ENCODE measurements around the gene ZBTB7C.

The ZBTB7C gene

DNA sequence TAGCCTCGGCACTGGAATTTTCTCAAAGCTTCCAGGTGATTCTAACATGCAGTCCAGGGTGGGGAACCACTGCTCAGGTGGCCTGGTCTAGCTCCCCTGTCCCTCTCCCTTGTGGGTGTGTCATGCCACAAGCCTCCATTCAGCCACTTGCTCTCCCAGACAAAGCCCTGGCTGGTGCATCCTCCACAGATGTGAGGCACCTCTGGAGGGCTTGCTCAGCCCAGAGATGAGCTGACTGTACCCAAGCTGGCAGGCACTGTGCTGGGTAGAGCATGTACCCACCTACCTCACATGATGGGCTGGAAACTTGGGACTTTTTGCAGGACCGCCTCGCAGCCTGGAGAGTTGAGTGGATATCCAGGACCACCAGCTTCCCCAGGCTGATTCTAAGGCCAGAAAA lies 88.1 kb downstream of the ZBTB7C start:
- DNase-seq: no peak

DNA sequence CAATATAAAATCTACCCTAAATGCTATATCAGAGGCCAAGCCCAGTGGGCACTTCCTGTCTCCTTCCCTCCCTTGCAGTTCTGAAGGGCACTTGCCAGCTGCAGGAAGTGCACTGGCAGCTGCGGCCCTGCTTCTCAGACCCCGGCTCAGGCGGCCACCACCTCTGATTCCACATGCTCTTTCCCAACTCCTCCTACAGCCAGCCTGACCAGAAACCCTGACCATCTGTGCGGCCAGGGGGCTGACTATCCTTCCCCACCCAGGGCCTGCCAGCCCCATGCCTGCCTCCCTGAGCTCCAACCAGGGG lies 88.6 kb downstream of the ZBTB7C start:
- no peak for DNase-seq

DNA sequence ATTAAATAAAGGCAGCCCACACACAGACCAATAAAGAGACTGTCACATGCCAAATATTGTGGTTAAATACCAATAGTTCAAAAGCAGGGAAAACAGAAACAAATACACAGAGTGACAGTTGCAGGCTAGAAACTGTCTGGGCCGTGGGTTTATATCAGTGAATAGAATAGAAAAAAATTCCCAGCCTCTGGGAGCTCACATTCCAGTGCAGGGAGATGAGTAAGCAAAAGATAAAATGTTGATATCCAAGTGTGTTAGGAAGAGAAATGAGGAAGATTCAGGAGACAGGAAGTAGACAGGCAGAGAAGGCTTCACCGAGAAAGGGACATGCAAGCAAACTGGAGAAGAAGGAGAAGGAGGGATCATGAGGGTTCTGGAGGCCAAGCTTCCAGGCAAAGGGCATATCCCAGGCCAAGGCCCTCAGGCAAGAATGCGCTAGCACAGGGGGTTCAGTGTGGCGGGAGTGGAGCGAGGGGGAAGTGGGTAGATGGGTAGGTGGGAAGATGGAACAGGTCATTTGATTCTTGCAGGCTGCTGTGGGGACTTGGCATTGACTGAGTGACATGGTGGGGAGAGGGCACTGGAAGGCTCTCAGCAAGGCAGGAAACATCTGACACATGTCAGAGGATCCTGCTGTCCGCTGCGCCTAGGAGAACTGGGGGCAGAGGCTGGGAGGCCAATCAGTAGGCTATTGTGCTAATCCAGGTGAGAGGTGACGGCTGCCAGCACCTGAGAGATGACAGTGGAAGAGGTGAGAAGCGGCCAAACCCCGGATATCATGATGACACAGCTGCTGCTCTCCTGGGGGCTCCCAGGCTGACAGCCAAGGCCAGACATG lies 89.2 kb downstream of the ZBTB7C start:
- no peak for DNase-seq

DNA sequence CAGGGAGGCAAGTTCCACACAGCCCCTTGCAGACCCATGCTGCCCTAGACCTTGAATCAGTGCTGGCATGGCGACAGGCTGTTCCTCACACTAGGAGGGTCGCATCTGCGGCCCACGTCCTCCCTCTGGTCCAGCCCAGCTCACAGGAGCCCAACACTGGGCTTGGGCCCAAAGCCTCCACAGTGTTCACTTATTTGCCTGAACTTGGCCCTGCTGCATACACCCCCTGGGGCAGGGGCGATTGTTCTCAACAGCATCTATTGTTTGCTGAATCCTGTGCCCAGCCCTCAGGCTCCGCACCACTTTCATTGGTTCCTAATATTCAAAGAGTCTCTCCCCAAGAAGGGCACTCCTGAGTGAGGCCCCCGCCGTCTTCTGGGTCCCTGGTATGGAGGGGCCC lies 90.7 kb downstream of the ZBTB7C start:
- DNase-seq: no peak

DNA sequence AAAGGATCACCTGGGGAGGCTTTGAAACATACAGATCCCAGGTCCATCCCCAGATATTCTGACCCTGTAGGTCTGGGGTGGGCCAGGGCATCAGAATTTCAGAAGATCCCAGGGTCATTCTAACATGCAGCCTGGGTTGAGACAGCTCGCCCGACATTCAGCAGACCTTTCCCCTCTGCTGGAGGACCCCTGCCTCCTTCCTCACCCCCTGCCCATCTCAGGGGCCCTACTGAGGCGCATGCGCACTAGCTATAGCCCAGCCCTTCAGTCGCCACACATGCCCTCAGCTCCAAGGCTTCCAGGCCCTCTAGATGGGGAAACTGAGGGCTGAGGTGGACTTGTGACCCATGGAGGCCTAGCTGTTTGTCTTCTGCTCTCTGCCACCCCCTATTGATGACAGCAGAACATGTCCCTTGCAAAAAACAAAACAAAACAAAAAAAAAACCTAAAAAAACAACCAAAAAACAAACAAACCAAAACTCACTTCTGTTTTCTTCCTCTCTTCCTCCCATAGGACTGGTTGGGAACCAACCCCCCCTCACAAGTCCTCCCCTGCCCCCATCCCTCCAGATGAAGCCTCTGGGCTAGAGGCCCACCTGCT lies 91.3 kb downstream of the ZBTB7C start:
- no peak for DNase-seq

DNA sequence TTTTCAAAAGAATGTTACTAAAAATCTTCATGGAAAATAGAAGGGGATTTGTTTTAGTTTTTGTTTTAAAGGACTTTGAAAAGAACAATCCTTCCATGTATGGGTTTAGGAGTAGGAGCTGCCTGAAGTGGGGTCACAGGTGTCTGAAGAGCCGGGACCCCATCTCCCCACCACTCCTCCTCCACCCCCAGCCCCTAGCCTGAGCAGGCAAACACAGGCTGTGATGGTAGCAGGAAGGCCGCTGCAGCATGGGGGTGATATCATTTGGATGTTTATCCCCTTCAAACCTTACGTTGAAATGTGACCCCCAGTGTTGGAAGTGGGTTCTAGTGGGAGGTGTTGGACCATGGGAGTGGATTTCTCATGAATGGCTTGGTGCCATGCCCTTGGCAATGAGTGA lies 93.0 kb downstream of the ZBTB7C start:
- no peak for DNase-seq

DNA sequence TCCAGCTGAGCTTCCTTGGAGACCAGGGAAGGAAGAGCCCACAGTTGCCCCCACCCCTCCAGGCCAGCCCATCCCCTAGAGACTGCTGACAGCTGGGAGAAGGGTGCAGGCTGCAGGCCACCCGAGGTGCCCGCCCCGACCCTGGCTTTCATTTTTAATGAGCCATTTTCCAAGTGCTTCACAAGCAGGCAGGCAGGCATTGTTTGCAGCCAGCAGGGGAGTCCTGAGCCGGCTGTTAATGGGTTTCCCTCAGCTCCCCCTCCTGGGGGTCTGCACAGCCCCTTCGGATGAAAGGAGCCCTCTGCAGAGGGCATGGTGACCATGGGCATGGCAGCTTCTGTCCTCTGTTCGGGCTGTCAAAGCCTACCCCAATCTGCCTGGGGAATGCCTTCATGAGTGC lies 94.5 kb downstream of the ZBTB7C start:
- no peak for DNase-seq

DNA sequence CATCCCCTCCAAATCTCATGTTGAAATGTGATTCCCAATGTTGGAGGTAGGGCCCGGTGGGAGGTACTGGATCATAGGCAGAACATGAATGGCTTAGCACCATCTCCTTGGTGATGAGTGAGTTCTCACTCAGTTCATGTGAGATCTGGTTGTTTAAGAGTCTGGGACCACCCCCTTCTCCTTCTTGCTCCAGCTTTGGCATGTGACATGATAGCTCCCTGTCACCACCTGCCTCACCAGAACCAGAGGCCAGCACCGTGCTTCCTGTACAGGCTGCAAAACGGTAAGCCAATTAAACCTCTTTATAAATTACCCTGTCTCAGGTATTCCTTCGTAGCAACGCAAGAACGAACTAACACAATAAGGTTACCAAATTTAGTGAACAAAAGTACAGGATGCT lies 95.4 kb downstream of the ZBTB7C start:
- DNase-seq: no peak

DNA sequence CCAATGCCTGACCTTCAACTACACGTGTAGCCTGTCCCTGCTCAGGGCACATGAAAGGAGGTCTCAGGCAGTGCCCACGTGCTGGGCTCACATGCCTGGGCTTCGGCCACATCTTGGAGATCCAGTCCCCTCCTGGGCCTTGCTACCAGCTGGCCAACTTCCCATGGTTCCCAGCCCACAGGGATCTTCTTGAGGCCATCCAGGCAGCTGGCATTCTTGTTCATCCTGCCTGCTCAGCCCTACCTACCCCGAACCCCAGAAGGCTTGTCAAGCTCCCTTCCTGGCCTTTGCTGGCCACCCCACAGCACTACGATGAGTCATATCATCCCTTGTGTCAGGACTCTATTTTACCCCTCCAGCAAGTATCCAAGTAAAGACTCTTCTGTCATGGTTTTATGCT lies 97.1 kb downstream of the ZBTB7C start:
- DNase-seq: no peak

DNA sequence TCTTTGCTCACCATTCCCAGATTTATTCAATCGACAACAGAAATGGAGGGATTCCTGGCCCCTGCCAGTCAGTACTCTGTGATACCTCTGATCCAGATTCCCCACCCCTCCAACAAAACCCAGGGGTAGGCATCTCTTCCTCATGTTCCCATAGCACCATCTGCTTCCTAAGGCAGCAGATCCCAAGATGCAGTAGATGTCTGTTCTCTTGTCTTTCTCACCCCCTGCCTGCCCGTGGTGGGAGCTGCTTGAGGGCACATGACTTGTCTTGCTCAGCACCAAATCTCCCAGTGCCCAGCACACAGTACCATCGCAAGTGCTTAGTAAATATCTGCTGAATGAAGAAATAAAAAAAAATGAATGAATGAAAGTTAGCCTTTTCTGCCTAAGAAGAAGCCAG lies 98.2 kb downstream of the ZBTB7C start:
- DNase-seq: no peak

DNA sequence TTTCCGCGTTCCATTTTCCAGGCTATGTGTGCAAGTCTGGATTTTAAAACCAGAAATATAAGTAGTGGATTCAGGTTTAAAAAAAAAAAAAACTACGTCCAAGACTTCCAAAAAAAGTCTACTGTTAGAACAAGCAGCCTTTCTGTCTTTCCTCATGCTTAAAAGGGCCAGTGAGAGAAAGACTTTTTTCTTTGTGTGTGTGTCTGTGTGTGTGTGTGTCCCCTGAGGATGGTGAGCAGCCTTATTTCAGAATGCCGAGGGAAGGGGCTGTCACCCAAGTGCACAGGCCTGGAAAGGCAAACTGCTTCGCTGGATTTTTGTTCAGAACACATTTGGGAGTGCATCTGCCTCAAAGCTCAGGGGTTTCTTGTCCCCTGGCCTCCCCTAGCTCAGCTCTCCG lies 98.8 kb downstream of the ZBTB7C start:
- no peak for DNase-seq

DNA sequence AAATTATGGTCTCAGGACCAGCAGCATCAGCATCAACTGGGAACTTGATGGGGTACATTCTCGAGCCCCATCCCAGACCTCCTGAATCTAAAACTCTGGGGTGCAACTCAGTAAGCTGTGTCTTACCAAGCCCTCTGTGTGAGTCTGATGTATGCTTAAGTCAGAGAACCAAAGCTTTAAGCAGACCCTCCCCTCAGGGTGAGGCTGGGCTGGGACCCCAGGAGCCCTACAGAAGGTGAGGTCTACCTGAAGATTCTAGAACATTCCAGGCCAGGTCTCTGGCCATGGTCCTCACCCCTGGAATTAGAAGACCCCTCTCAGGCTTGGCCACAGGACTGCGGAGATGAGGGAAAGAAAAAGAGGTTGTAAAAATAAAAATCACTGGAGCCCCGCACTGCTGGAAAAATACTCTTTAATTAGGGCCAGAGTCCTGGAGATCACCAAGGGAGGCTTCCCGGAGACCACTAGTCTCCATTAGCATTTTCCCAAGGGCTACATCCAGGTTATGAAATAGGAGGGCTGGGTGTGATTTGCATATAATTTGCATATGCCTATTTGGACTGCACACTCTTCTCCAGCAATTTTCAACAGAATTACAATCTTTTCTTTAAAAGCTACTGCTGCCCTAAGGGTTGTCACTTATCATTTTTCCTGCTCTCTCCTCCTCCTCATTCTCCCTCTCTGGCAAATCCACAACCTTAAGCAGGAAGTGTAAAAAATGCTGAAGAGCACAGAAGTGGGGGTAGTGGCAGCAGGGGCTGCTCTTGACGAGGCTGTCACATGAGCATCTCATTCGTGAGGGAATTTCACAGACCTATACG lies 100.2 kb downstream of the ZBTB7C start:
- no peak for DNase-seq

DNA sequence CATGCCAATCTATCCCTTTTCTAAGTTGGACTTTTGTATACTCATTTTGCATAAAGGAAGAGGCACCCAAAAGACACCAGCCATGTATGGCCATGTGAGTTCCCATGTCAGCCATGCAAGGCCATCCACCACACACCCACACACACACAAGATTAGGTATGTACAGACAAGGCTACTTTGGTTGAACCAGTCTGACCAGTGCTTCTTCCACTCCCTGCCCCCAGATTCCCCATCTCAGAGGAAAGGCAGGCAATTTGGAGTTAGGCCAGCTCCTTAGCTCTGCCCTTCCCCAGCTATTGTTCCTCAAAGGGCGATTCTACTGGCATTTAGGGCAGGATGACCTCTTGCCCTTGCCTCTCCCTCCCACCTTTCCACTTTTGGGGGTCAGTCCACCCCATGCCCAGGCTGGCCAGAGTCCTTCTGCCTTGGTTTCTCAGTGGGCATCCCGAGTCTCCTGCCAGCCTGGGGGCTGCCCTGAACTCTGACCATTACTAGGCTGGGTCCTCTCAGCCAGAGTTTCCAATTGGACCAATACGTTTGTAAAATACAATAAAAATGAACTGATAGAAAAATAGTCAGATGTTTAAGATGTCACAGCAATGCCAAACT lies 101.1 kb downstream of the ZBTB7C start:
- no peak for DNase-seq

DNA sequence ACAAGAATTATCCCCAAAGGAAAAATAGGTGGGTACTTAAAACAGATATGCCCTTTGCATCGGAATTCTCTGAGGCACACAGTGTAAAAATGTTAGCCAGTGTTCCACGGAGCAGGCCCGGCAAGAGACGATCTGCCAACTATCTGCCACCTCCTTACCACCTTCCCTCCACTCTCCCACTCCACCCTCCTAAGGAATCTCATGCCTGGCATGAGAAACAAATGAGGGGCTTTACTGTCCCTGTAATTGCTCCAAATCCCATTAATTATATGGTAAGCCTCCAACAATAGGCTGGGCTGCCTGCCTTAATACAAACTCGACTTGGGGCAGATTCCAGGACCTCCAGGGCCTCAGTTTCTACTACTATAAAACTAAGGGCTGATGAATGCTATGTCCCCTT lies 102.3 kb downstream of the ZBTB7C start:
- DNase-seq: no peak

DNA sequence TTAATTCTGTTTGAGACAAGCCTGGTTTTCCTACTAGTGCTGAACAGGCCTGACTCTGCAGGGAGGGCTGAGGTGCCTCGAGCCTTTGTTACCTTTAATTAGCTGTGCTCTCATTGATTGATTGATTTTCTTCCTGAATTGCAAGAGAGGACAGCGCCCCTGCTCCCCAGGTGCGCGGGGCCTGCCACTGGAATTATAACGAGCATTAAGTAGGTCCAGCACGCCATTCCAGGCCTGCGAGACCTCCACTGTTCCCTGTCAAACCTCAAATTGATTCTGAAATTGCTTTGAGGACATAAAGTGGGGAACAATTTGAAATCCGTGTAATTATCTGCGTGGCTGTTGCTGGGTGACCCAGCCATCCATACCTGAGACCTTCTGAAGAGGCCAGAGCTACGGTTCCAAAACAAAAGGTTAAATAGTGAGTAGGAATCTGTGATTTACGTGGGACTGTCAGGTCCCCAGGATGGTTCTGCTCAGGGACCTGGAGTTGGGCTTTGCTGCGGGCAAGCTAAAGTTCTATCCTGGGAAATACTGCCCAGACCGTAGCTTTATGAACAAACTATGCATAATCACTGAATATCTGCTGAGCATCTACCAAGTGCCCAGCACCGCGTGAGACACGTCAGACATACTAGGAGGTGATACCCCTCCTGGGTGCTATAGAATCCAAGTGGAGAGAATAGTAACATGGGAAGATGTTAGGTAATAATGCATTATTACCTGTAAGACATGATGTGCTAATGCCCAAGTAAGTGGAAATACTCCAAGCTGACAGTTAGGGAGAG lies 104.1 kb downstream of the ZBTB7C start:
- DNase-seq: no peak

DNA sequence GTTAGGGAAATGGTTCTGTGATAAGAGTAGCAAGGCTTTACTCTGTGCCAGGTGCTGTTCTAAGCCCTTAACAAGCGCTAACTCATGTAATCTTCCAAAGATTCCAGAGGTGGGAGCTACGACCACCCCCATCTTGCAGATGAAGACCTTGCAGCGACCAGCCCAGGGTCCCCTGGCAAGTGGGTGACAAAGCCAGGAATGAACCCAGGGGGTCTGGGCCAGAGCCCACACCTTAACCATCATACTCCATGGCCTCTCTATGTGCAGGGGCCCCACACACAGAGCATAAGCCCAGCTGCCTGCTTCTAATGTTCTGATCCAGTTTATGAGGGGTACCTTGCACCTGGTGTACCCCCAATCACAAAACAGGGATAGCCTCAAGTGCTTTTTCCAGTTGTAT lies 105.3 kb downstream of the ZBTB7C start:
- DNase-seq: no peak

DNA sequence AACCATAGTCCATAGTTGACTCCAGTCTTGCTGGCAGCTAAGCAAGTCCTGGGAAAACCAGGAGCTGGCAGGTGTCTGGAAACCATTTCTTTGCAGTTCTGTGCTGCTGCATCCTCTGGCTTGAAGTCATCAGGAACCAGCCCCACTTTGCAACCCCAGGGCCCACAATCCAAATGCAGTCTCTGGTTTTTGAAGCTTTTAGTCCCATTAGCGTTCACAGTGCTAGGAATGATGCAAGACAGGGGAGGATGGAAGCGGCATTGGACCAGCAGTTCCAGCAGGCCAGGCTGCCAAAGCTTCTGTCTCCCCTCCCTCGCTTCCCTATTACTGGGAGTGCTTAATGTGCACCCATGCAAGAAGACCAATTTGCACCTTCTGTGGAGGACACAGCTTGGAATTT lies 106.4 kb downstream of the ZBTB7C start:
- DNase-seq: no peak

DNA sequence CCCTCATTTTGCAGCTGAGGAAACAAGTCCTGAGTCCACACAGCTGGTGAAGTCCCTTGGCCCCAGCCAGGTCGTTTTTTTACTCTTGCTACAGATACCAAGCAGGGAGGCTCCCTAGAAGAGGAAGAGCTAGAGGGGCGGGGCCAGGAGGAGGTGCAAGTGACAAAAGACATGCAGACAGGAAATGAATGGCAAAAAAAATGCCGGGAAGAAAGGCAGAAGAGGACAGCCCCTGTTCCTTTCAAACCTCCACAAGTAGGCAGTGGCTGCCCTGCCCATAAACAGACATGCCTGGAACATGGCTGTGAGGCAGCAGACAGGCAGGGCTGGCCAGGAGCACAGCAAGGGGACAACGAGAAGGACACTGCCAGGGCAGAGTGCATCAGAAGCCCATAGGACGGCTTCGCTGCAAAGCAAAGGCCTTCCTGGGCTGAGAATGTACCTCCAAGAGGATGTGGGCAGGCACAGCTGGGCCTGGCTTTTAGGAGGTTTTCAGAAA lies 108.7 kb downstream of the ZBTB7C start:
- no peak for DNase-seq

DNA sequence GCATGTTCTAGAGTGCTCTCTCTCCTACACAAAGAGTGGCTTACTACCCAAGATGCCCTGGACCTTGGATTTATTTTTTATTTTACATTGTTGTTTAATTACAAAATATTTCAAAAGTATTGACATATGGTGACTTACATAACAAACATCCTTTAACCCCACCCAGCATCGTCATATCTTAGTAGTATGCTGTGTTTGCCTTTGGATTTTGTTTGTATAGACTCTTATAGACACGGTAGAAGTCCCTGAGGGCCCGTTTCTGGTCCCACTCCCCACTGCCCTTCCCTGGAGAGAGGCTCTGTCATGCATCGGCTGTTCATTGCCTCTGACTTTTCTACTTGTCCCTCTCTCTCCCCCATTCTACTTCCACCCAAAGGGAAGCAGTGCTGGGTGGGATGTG lies 112.0 kb downstream of the ZBTB7C start:
- no peak for DNase-seq

DNA sequence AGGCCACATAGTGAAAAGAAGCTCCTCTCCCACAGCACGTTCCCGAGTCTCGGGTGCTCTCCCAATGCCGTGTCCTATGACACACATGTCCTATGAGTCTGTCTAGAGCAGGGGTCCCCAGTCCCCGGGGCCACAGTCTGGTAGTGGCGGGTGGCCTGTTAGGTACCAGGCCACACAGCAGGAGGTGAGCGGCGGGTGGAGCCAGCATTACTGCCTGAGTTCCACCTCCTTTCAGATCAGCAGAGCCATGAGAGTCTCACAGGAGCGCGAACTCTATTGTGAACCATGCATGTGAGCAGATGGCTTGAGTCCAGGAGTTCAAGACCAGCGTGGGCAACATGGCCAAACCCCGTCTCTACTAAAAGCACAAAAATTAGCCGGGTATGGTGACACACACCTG lies 112.6 kb downstream of the ZBTB7C start:
- no peak for DNase-seq

DNA sequence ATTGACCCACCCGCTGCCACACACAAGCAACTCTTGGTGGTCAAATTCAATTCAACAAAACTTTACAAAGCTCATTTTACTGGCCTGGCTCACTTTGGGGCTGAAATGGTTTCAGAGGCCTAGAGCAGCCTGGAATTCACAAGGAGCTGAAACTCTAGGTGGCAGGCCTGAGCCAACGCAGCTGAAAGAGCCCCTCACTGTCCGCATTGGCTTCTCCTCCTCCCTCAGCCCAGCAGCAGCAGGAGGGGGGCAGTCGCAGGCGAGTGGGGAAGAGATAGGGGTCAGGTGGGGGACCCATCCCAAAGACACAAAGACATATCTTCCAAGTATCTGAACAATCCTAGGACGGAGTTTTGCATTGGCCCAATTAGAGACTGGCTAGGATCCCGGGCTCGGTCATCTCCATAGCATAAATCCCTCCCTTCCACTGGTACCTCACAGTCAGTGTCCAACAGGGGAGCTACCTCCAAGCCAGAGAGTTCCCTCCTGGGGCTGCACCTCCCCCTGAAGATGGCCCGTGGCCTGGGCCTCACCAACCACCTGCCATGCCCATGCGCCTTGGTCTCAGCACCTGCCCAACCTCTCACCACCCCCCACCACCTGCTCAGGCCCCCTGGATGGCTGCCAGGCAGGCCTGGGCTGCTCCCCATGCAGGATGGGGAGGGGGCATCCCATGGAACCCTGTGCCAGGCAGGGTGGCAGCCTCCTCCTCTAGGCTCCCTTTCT lies 113.4 kb downstream of the ZBTB7C start:
- DNase-seq: no peak
